ENCODE data around the gene WDTC1. TPM values are rescaled to one million over a fixed set of nuclear protein-coding genes. Genes with fewer than 3 reads are reported as not detected.

WDTC1 gene
- total RNA-seq, 1 experiment from 2014 or later: 19.0 TPM

GRCh38 chr1:27255136-27255535 is 20.7 kb downstream of the WDTC1 start:
- Histone ChIP-seq H3K4me1 (ENCODE audit: insufficient read depth, low read length) (no peaks in the 10 kb centered on the region), H3K27ac (ENCODE audit: insufficient read length, low read depth, low read length) (no peak overlapping the region), H2BK120ac (ENCODE audit: low read depth, low read length, poor library complexity, severe bottlenecking) (no peak overlapping the region), H2BK12ac (ENCODE audit: insufficient read length, low read depth, low read length) (no peak overlapping the region), H2AK5ac (ENCODE audit: insufficient read length, low read length) (no peak overlapping the region), H3K79me1 (ENCODE audit: insufficient read depth, low read depth, low read length, poor library complexity, severe bottlenecking) (no peaks in the 10 kb centered on the region), H2AFZ (ENCODE audit: low read length) (no peak overlapping the region), H3K27me3 (ENCODE audit: insufficient read depth, low read length) (no peaks in the 10 kb centered on the region), H3K9ac (ENCODE audit: extremely low read depth, insufficient read length, low read length) (no peak overlapping the region), H4K5ac (ENCODE audit: insufficient read length, low read depth, low read length) (no peak overlapping the region), H2BK5ac (ENCODE audit: insufficient read length, low read length) (no peak overlapping the region), H3K79me2 (ENCODE audit: insufficient read depth, low read length) (no peaks in the 10 kb centered on the region), H3K18ac (ENCODE audit: insufficient read length, low read depth, low read length) (no peak overlapping the region), H4K8ac (replicated peaks; ENCODE audit: insufficient read length, low read depth, low read length) (no peak overlapping the region), H3K4me2 (ENCODE audit: insufficient read depth, insufficient read length, low read length) (no peak overlapping the region), H2BK15ac (ENCODE audit: low read depth, low read length) (no peak overlapping the region), H3K23me2 (ENCODE audit: insufficient read length, low read depth, low read length, poor library complexity, severe bottlenecking) (no peaks in the 10 kb centered on the region), H3K4ac (ENCODE audit: low read depth, low read length) (no peak overlapping the region), H4K20me1 (ENCODE audit: control insufficient read depth, insufficient read depth, insufficient read length) (no peaks in the 10 kb centered on the region), H3K56ac (ENCODE audit: insufficient read length, low read depth, low read length) (no peak overlapping the region), H2BK20ac (ENCODE audit: low read depth, low read length, poor library complexity, severe bottlenecking) (no peak overlapping the region), H3K14ac (ENCODE audit: insufficient read depth, low read length) (no peak overlapping the region), H3K9me3 (ENCODE audit: control insufficient read depth, low read depth, low read length) (no peaks in the 10 kb centered on the region), H4K91ac (ENCODE audit: insufficient read length, low read depth, low read length) (no peak overlapping the region), H3T11ph (ENCODE audit: low read length) (no peak overlapping the region), H3K23ac (ENCODE audit: insufficient read length, low read depth, low read length) (no peak overlapping the region)
- Mint-ChIP-seq H3K4me3 (no peak overlapping the region), H3K27ac (no peak overlapping the region), H3K4me1 (no peaks in the 10 kb centered on the region), H3K27me3 (ENCODE audit: low read depth) (no peaks in the 10 kb centered on the region), H3K36me3 (ENCODE audit: insufficient read depth in 1 of 3, low read depth in 3 of 3) (no peaks in the 10 kb centered on the region), H3K9me3 (no peaks in the 10 kb centered on the region)
- DNase-seq: no peak
- TF ChIP-seq CTCF (conservative IDR thresholded peaks at IDR 0.05): no peak
